Dermis blood vessel endothelial cell (primary cell): ENCODE measurements around the gene PLEKHD1. TPM values are rescaled to one million over a fixed set of nuclear protein-coding genes. Genes with fewer than 3 reads are reported as not detected.
A peak's percentile ranks its signal among the peaks of the same experiment; 100 is the strongest.
"Not testable (repeated sequence)": the region's sequence is repeated elsewhere in the genome, so short reads cannot be mapped to it uniquely, and the experiment has no call there.

Experiments used
- DNase-seq: peaks from one replicate; pipeline ENCODE4 v3.0.0; 2010
- total RNA-seq: library from RNA; depleted of rRNA; stranded (reverse); fragments of >200 nt; gene quantifications from 2 replicates; pipeline ENCODE4 v1.2.3, GENCODE V29; 2014

Gene PLEKHD1
- total RNA-seq, 1 donor from 2014 or later, result not detected

GRCh38 chr14:69481815-69482568 is 2.5 kb upstream of the PLEKHD1 start:
- no peak for DNase-seq

GRCh38 chr14:69483765-69484443 is 624 bp upstream of the PLEKHD1 start:
- peak; percentile 32 for DNase-seq

GRCh38 chr14:69485315-69485660 is 760 bp downstream of the PLEKHD1 start:
- DNase-seq, result no peak

- no peak for DNase-seq
Measured at GRCh38 chr14:69485701-69486100, 1.2 kb downstream of the PLEKHD1 start.

GRCh38 chr14:69487226-69487625 is 2.7 kb downstream of the PLEKHD1 start:
- no peak for DNase-seq

GRCh38 chr14:69487771-69488170 is 3.2 kb downstream of the PLEKHD1 start:
- no peak for DNase-seq

- no peak for DNase-seq
Measured at GRCh38 chr14:69489495-69489894, 5.0 kb downstream of the PLEKHD1 start.

GRCh38 chr14:69490219-69490918 is 5.8 kb downstream of the PLEKHD1 start:
- DNase-seq, result no peak

GRCh38 chr14:69491193-69491592 is 6.7 kb downstream of the PLEKHD1 start:
- no peak for DNase-seq

- no peak for DNase-seq
Measured at GRCh38 chr14:69493038-69493437, 8.5 kb downstream of the PLEKHD1 start.

- DNase-seq, result no peak
Measured at GRCh38 chr14:69493791-69494190, 9.3 kb downstream of the PLEKHD1 start.

GRCh38 chr14:69495341-69495921 is 10.9 kb downstream of the PLEKHD1 start:
- no peak for DNase-seq

GRCh38 chr14:69497866-69498265 is 13.3 kb downstream of the PLEKHD1 start:
- DNase-seq, result not testable (repeated sequence)

GRCh38 chr14:69498286-69498685 is 13.8 kb downstream of the PLEKHD1 start:
- not testable (repeated sequence) for DNase-seq

GRCh38 chr14:69499436-69499835 is 14.9 kb downstream of the PLEKHD1 start:
- DNase-seq, result no peak

- no peak for DNase-seq
Measured at GRCh38 chr14:69500096-69500495, 15.6 kb downstream of the PLEKHD1 start.

GRCh38 chr14:69500736-69501135 is 16.2 kb downstream of the PLEKHD1 start:
- no peak for DNase-seq

- no peak for DNase-seq
Measured at GRCh38 chr14:69501423-69501838, 16.9 kb downstream of the PLEKHD1 start.

- no peak for DNase-seq
Measured at GRCh38 chr14:69504775-69505174, 20.2 kb downstream of the PLEKHD1 start.

GRCh38 chr14:69505338-69506240 is 21.1 kb downstream of the PLEKHD1 start:
- no peak for DNase-seq

GRCh38 chr14:69506241-69506595 is 21.7 kb downstream of the PLEKHD1 start:
- no peak for DNase-seq
